HCT116 (cell line): ENCODE data around the gene VHLL. TPM values are rescaled to one million over a fixed set of nuclear protein-coding genes. Genes with fewer than 3 reads are reported as not detected.

Experiments
- ATAC-seq: fragments of 200-7000 bp; cut with Tn5 transposase; 2 replicates; pipeline ENCODE4 v1.9.1; 2020; ENCODE audit warnings: mild to moderate bottlenecking, moderate library complexity
- BruUV-seq: library from RNA; stranded (reverse); fragments of 400-500 nt; replicated peaks from 2 replicates; lab custom pipeline; 2021; lab: Mats Ljungman, UMichigan
- CTCF ChIA-PET: fragments of 300-600 bp; sonication (Branson Sonifier 250); formaldehyde crosslinking; loops from one replicate; lab custom pipeline; 2021; ENCODE audit warnings: antibody characterized with exemption; lab: Charles Lee
- POLR2A ChIA-PET: fragments of 300-600, 350-600 bp; sonication (Branson Sonifier 250); formaldehyde crosslinking; loops from one replicate; lab custom pipeline; 2021; ENCODE audit warnings: antibody characterized with exemption; lab: Charles Lee
- RAD21 ChIA-PET, 2 experiments: fragments of 300-600 bp; sonication (Branson Sonifier 250); formaldehyde crosslinking; loops; one replicate each; lab custom pipeline; 2023; ENCODE audit warnings: low total read pairs in 2 of 2; ENCODE audit not compliant: uncharacterized antibody in 2 of 2, unreplicated experiment in 2 of 2, low non-redundant PET in 1 of 2; lab: Charles Lee
- DNase-seq: peaks from one replicate; pipeline ENCODE4 v3.0.0-alpha.2; 2010; ENCODE audit warnings: low read depth, low spot score
- H2AFZ ChIP-seq: fragments of 200-600 bp; shearing (Covaris generic), sonication (generic); 2 replicates; pipeline ENCODE4 v1.6.1; 2017; ENCODE audit warnings: low read depth, mixed run types, mixed read lengths, antibody characterized with exemption, low read length; ENCODE audit not compliant: poor library complexity, severe bottlenecking
- H3K27ac ChIP-seq: 2 replicates; pipeline ENCODE4 v1.5.1; 2012; ENCODE audit warnings: low read depth, low read length
- H3K27me3 ChIP-seq: fragments of 200-600 bp; sonication (generic); 2 replicates; pipeline ENCODE4 v1.6.1; 2016; ENCODE audit warnings: mixed run types, low read length, mixed read lengths; ENCODE audit not compliant: insufficient read depth
- H3K36me3 ChIP-seq, 2 experiments: fragments of 200-500 bp in 1 of 2; fragments of 200-600 bp in 1 of 2; sonication (Bioruptor generic) in 1 of 2; sonication (generic) in 1 of 2; 2 replicates each; pipeline versions ENCODE4 v1.5.1 to v1.6.1; 2014 to 2016; ENCODE audit warnings: low read length in 2 of 2, inconsistent platforms in 1 of 2, mixed read lengths in 1 of 2, mixed run types in 1 of 2; ENCODE audit not compliant: insufficient read depth in 2 of 2, control insufficient read depth in 1 of 2
- H3K4me1 ChIP-seq, 2 experiments: fragments of 200-600 bp in 1 of 2; sonication (generic) in 1 of 2; 2 replicates each; pipeline versions ENCODE4 v1.5.1 to v1.6.1; 2012 to 2017; ENCODE audit warnings: low read length in 2 of 2, inconsistent platforms in 1 of 2, mild to moderate bottlenecking in 1 of 2, mixed read lengths in 1 of 2, mixed run types in 1 of 2, moderate library complexity in 1 of 2; ENCODE audit not compliant: insufficient read depth in 2 of 2, control insufficient read depth in 1 of 2
- H3K4me2 ChIP-seq: fragments of 200-600 bp; sonication (generic); 2 replicates; pipeline ENCODE4 v1.6.1; 2017; ENCODE audit warnings: mixed run types, low read length, mixed read lengths
- H3K4me3 ChIP-seq, 2 experiments: fragments of 200-600 bp in 1 of 2; sonication (generic) in 1 of 2; replicated peaks in 1 of 2; 2 replicates each; pipeline ENCODE4 v1.5.1; 2011 to 2016; ENCODE audit warnings: low read length in 2 of 2, control low read depth in 1 of 2, low read depth in 1 of 2, mild to moderate bottlenecking in 1 of 2, mixed read lengths in 1 of 2, mixed run types in 1 of 2
- H3K79me2 ChIP-seq: fragments of 200-600 bp; sonication (generic); 2 replicates; pipeline ENCODE4 v1.6.1; 2017; ENCODE audit warnings: mild to moderate bottlenecking, mixed run types, low read length, moderate library complexity, mixed read lengths; ENCODE audit not compliant: insufficient read depth
- H3K9ac ChIP-seq: fragments of 200-600 bp; sonication (generic); 2 replicates; pipeline ENCODE4 v1.6.1; 2016; ENCODE audit warnings: low read length, mixed read lengths
- H3K9me2 ChIP-seq: fragments of 200-600 bp; sonication (generic), shearing (Covaris generic); 2 replicates; pipeline ENCODE4 v1.6.1; 2017; ENCODE audit warnings: mixed run types, mild to moderate bottlenecking, moderate library complexity; ENCODE audit not compliant: insufficient read depth
- H3K9me3 ChIP-seq, 2 experiments: fragments of 200-500 bp in 1 of 2; fragments of 200-600 bp in 1 of 2; sonication (Bioruptor generic) in 1 of 2; sonication (generic) in 1 of 2; 2 replicates each; pipeline ENCODE4 v1.6.1; 2014 to 2017; ENCODE audit warnings: low read length in 2 of 2, mixed read lengths in 2 of 2, inconsistent platforms in 1 of 2, low read depth in 1 of 2, mild to moderate bottlenecking in 1 of 2, mixed run types in 1 of 2, moderate library complexity in 1 of 2; ENCODE audit not compliant: control insufficient read depth in 1 of 2, insufficient read depth in 1 of 2
- H4K20me1 ChIP-seq: fragments of 200-600 bp; sonication (generic), shearing (Covaris generic); 2 replicates; pipeline ENCODE4 v1.6.1; 2017; ENCODE audit warnings: mixed run types, mild to moderate bottlenecking, moderate library complexity; ENCODE audit not compliant: insufficient read depth
- CBX3 ChIP-seq: IDR thresholded peaks from 2 replicates; pipeline ENCODE4 v1.6.1; 2012; ENCODE audit warnings: low read depth
- CEBPB ChIP-seq: IDR thresholded peaks from 2 replicates; pipeline ENCODE4 v1.6.1; 2012; ENCODE audit warnings: low read depth
- EGR1 ChIP-seq: IDR thresholded peaks from 2 replicates; pipeline ENCODE4 v1.6.1; 2012; ENCODE audit warnings: low read depth
- ELF1 ChIP-seq: IDR thresholded peaks from 2 replicates; pipeline ENCODE4 v1.6.1; 2012; ENCODE audit warnings: low read depth, borderline replicate concordance
- EZH2phosphoT487 ChIP-seq: fragments of 200-600 bp; IDR thresholded peaks from 2 replicates; pipeline ENCODE4 v1.6.1; 2018; ENCODE audit warnings: antibody characterized with exemption, borderline replicate concordance
- JUND ChIP-seq: IDR thresholded peaks from 2 replicates; pipeline ENCODE4 v1.6.1; 2012
- MAX ChIP-seq: IDR thresholded peaks from 2 replicates; pipeline ENCODE4 v1.6.1; 2012
- POLR2AphosphoS5 ChIP-seq: IDR thresholded peaks from 2 replicates; pipeline ENCODE4 v1.6.1; 2011; ENCODE audit warnings: mild to moderate bottlenecking, low read depth, low read length, moderate library complexity
- SIN3A ChIP-seq: IDR thresholded peaks from 2 replicates; pipeline ENCODE4 v1.6.1; 2012; ENCODE audit warnings: low read depth
- SP1 ChIP-seq: IDR thresholded peaks from 2 replicates; pipeline ENCODE4 v1.6.1; 2012; ENCODE audit warnings: low read depth
- SRF ChIP-seq: IDR thresholded peaks from 2 replicates; pipeline ENCODE4 v1.6.1; 2012; ENCODE audit warnings: low read depth
- YY1 ChIP-seq: IDR thresholded peaks from 2 replicates; pipeline ENCODE4 v1.6.1; 2011; ENCODE audit warnings: low read length, low read depth, moderate library complexity, mild to moderate bottlenecking; ENCODE audit not compliant: insufficient replicate concordance; ENCODE audit errors: extremely low read depth
- ZNF274 ChIP-seq: fragments of 200-500 bp; sonication (Bioruptor generic); IDR thresholded peaks from 2 replicates; pipeline ENCODE4 v1.6.1; 2014; ENCODE audit warnings: mild to moderate bottlenecking, low read depth, low read length, inconsistent platforms
- intact Hi-C: fragments of 100-400 bp; cut with micrococcal nuclease; formaldehyde crosslinking; loops from 2 replicates; pipeline ENCODE4 v1.10.0; 2022
- total RNA-seq: library from RNA; stranded (reverse); gene quantifications from one replicate; pipeline ENCODE4 v1.2.1, GENCODE V29; 2021; ENCODE audit not compliant: unreplicated experiment
- TF ChIP-seq, protein P1 (sequence below): IDR thresholded peaks from 2 replicates; pipeline ENCODE4 v1.6.1; 2011; ENCODE audit warnings: mild to moderate bottlenecking, low read length, moderate library complexity; ENCODE audit not compliant: insufficient replicate concordance; ENCODE audit errors: extremely low read depth

The VHLL gene
- total RNA-seq, 1 experiment from 2014 or later = not detected

- no peak for TF ChIP-seq CEBPB
- TF ChIP-seq YY1 = peak; percentile 99
- no peak for TF ChIP-seq EZH2phosphoT487
- TF ChIP-seq ZNF274 = no peak
These were observed 16.5 kb downstream of the VHLL start, which contains the start of gene SMG5 (continued) for GRCh38 chr1:156282479-156283222.

GRCh38 chr1:156281693-156282478, 17.2 kb downstream of the VHLL start:
- H3K4me3 ChIP-seq = peak overlapping the region; percentile 77 to 96
- POLR2A ChIA-PET = interaction anchor here (1.0 to 1.8 kb wide), 6 partner anchors 14 to 175 kb away, joined by 3 to 5 read pairs (median 4); partner anchors contain the start of genes GLMP and PMF1
- intact Hi-C loops = loop anchor here (2.0 kb wide), 1 partner anchor 57 kb away; the partner anchor contains the start of genes CCT3 and TSACC
- no peaks in the 10 kb centered on the region for H3K27me3 ChIP-seq
- TSS peak; percentile 59 for BruUV-seq
- peak; percentile 48 for DNase-seq
- H3K79me2 ChIP-seq = peaks cover 58% of the 10 kb centered on the region
- H3K36me3 ChIP-seq = peaks cover 22 to 32% of the 10 kb centered on the region in 2 experiments
- peak overlapping the region; percentile 98 for H3K9ac ChIP-seq
- TF ChIP-seq SRF (no peak), JUND (no peak), SIN3A (peak; percentile 2; the same call in 1 of the 2 replicates), ELF1 (peak; percentile 75), CBX3 (no peak), EGR1 (peak; percentile 84), MAX (peak; percentile 25), POLR2AphosphoS5 (peak; percentile 44; the same call in 1 of the 2 replicates), SP1 (0 out of 2 replicates have a peak, but pooled peaks have one; percentile 43), CEBPB (no peak)
- TF ChIP-seq, protein P1, sequence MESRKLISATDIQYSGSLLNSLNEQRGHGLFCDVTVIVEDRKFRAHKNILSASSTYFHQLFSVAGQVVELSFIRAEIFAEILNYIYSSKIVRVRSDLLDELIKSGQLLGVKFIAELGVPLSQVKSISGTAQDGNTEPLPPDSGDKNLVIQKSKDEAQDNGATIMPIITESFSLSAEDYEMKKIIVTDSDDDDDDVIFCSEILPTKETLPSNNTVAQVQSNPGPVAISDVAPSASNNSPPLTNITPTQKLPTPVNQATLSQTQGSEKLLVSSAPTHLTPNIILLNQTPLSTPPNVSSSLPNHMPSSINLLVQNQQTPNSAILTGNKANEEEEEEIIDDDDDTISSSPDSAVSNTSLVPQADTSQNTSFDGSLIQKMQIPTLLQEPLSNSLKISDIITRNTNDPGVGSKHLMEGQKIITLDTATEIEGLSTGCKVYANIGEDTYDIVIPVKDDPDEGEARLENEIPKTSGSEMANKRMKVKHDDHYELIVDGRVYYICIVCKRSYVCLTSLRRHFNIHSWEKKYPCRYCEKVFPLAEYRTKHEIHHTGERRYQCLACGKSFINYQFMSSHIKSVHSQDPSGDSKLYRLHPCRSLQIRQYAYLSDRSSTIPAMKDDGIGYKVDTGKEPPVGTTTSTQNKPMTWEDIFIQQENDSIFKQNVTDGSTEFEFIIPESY = peak; percentile 80
- TF ChIP-seq, all 23 proteins: peak for 7
- Histone ChIP-seq H4K20me1 (peaks cover 10% of the 10 kb centered on the region; the same call in 1 of the 2 replicates), H3K9me2 (no peaks in the 10 kb centered on the region), H3K4me1 (peaks cover 25 to 27% of the 10 kb centered on the region in 2 experiments), H3K27ac (peak overlapping the region; percentile 90), H3K9me3 (no peaks in the 10 kb centered on the region), H2AFZ (no peak overlapping the region), H3K4me2 (peak overlapping the region; percentile 91)
- ATAC-seq = peak; percentile 61
- ChIA-PET CTCF (interaction anchor here (0.9 to 2.3 kb wide), 4 partner anchors 37 to 176 kb away, joined by 3 to 6 read pairs (median 4); no protein-coding TSS in a partner anchor), RAD21 (no interaction called here)
